ENCODE data around the gene ODF2.

- TF ChIP-seq POLR2AphosphoS5 (IDR thresholded peaks at IDR 0.05; ENCODE audit: borderline replicate concordance, low read depth, low read length) = no peak
- no peak for TF ChIP-seq EZH2 (IDR thresholded peaks at IDR 0.05)
Observed at GRCh38 chr9:128482186-128482585, 26.4 kb downstream of the ODF2 start.
